Naive thymus-derived CD4-positive, alpha-beta T cell (primary cell): Measurements from ENCODE around the gene CCDC174. TPM values are rescaled to one million over a fixed set of nuclear protein-coding genes. Genes with fewer than 3 reads are reported as not detected.

ENCODE experiments used
- ATAC-seq: fragments of 150-1000 bp; cut with Tn5 transposase; 2 replicates; pipeline ENCODE4 v1.10.0; 2021; ENCODE audit warnings: mild to moderate bottlenecking, moderate library complexity
- CTCF ChIA-PET: fragments of 350-600 bp; sonication (Branson Sonifier 250); formaldehyde crosslinking; loops from one replicate; lab custom pipeline; 2021; ENCODE audit warnings: antibody characterized with exemption; lab: Charles Lee
- POLR2A ChIA-PET: fragments of 350-600 bp; sonication (Branson Sonifier 250); formaldehyde crosslinking; loops from one replicate; lab custom pipeline; 2021; ENCODE audit warnings: antibody characterized with exemption, inconsistent platforms; lab: Charles Lee
- DNase-seq, 9 donors: peaks; one replicate each; pipeline versions ENCODE4 v3.0.0 to v3.0.0-alpha.2; 2020 to 2022; ENCODE audit warnings: mixed read lengths in 1 of 9
- H3K27ac ChIP-seq: one replicate; pipeline ENCODE4 v1.7.0; 2013; ENCODE audit warnings: mild to moderate bottlenecking, low read depth, low read length, moderate library complexity
- H3K27me3 ChIP-seq, 2 donors: one replicate each; pipeline ENCODE4 v1.7.0; 2013; ENCODE audit warnings: low read length in 2 of 2, mild to moderate bottlenecking in 2 of 2, moderate library complexity in 2 of 2; ENCODE audit not compliant: control insufficient read depth in 2 of 2, insufficient read depth in 2 of 2
- H3K36me3 ChIP-seq, 3 experiments: 1 replicate in 2 of 3; 2 replicates in 1 of 3; pipeline ENCODE4 v1.7.0; 2013; ENCODE audit warnings: low read length in 3 of 3, mild to moderate bottlenecking in 3 of 3, moderate library complexity in 1 of 3; ENCODE audit not compliant: insufficient read depth in 3 of 3, control insufficient read depth in 2 of 3
- H3K4me1 ChIP-seq, 2 donors: one replicate each; pipeline ENCODE4 v1.7.0; 2013; ENCODE audit warnings: low read length in 2 of 2, mild to moderate bottlenecking in 2 of 2, moderate library complexity in 1 of 2; ENCODE audit not compliant: control insufficient read depth in 2 of 2, insufficient read depth in 2 of 2
- H3K4me3 ChIP-seq: 2 replicates; pipeline ENCODE4 v1.7.0; 2013; ENCODE audit warnings: mild to moderate bottlenecking, low read length
- H3K9me3 ChIP-seq, 3 experiments: 1 replicate in 2 of 3; 2 replicates in 1 of 3; pipeline ENCODE4 v1.7.0; 2013; ENCODE audit warnings: low read length in 3 of 3; ENCODE audit not compliant: control insufficient read depth in 2 of 3
- H3K27ac Mint-ChIP-seq, 9 donors: one replicate each; pipeline ENCODE4 v1.8.0; 2020 to 2022; ENCODE audit warnings: mixed read lengths in 9 of 9, mild to moderate bottlenecking in 8 of 9, moderate library complexity in 5 of 9, inconsistent platforms in 2 of 9
- H3K27me3 Mint-ChIP-seq, 5 donors: one replicate each; pipeline ENCODE4 v1.8.0; 2021 to 2022; ENCODE audit warnings: mixed read lengths in 5 of 5, mild to moderate bottlenecking in 1 of 5
- H3K36me3 Mint-ChIP-seq, 5 donors: one replicate each; pipeline ENCODE4 v1.8.0; 2020 to 2022; ENCODE audit warnings: mixed read lengths in 5 of 5, mild to moderate bottlenecking in 3 of 5, inconsistent platforms in 1 of 5
- H3K4me1 Mint-ChIP-seq, 7 donors: one replicate each; pipeline ENCODE4 v1.8.0; 2020 to 2022; ENCODE audit warnings: mixed read lengths in 7 of 7, mild to moderate bottlenecking in 3 of 7, inconsistent platforms in 1 of 7
- H3K4me3 Mint-ChIP-seq, 10 donors: one replicate each; pipeline ENCODE4 v1.8.0; 2020 to 2022; ENCODE audit warnings: mild to moderate bottlenecking in 10 of 10, mixed read lengths in 10 of 10, moderate library complexity in 6 of 10, inconsistent platforms in 2 of 10
- H3K9me3 Mint-ChIP-seq, 11 donors: one replicate each; pipeline ENCODE4 v1.8.0; 2020 to 2022; ENCODE audit warnings: mixed read lengths in 11 of 11, mild to moderate bottlenecking in 4 of 11, inconsistent platforms in 1 of 11, moderate library complexity in 1 of 11
- intact Hi-C, 2 donors: fragments of 100-400 bp; cut with micrococcal nuclease; formaldehyde crosslinking; loops; one replicate each; pipeline ENCODE4 v1.15.1; 2023
- polyA plus RNA-seq, 2 donors: library from polyadenylated mRNA; unstranded; fragments of 300-500 nt; fragmentation: Illumina TruSeq; gene quantifications; one replicate each; pipeline ENCODE4 v1.2.3, GENCODE V29; 2021
- total RNA-seq, 6 experiments: library from RNA in 5 of 6; stranded (reverse) in 5 of 6; gene quantifications; 1 replicate in 5 of 6; 2 replicates in 1 of 6; pipeline ENCODE4 v1.2.3 and lab custom pipeline; 2021 to 2026

CCDC174 gene
- total and polyA plus RNA-seq, 7 experiments from 2014 or later, result 18.3 to 59.2 (median 25.1) TPM

DNA sequence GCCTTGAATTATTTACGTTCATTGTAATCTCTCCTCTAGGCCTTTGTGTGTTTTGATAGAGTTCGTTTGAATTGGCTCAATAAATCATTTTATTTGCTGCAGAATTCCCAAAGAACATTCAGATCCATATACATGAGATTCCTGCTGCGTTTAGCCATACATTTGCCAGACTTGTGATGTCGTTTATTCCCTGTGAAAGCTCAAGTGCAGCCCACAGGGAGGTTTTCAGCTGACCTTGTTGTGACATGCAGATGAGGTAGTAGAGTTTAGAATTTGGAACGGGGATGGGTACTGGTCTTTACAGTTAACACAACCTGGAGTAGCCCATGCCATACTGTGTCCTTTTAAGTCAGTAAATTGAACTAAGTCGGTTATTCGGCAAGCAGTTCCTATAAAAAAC, 23.3 kb downstream of the CCDC174 start, which contains the start of gene C3orf20:
Gene C3orf20 (plus strand): TSS at position 301 of the 400 bp plus-strand sequence. CDS start 7,573 bp downstream, outside the sequence.
- Histone ChIP-seq H3K4me1 (no peaks in the 10 kb centered on the region), H3K9me3 (no peaks in the 10 kb centered on the region), H3K4me3 (no peak within 1 kb of the TSS), H3K27me3 (no peaks in the 10 kb centered on the region), H3K36me3 (peaks cover 11 to 37% (median 17%) of the 10 kb centered on the region in 3 experiments), H3K27ac (no peak within 1 kb of the TSS)
- Mint-ChIP-seq H3K9me3 (peaks cover 0 to 3% (median 0%) of the 10 kb centered on the region in 11 donors), H3K4me3 (no peak within 1 kb of the TSS), H3K27me3 (no peaks in the 10 kb centered on the region), H3K4me1 (peaks cover 0 to 1% (median 0%) of the 10 kb centered on the region in 7 donors), H3K36me3 (peaks cover 0 to 27% (median 7%) of the 10 kb centered on the region in 5 donors), H3K27ac (peak within 1 kb of the TSS in 2 of 9 donors; percentile 7 to 74)
- CTCF ChIA-PET, result no interaction called here
- intact Hi-C loops, result loop anchor here in 1 of 2 donors (1.0 to 10.0 kb wide), 2 partner anchors 110 to 246 kb away; no protein-coding TSS in a partner anchor
- POLR2A ChIA-PET, result no interaction called here
- DNase-seq, result no peak
- ATAC-seq, result no peak

- Histone ChIP-seq H3K9me3 (peaks cover 0 to 4% (median 0%) of the 10 kb centered on the region in 3 experiments), H3K4me3 (no peak overlapping the region), H3K27me3 (no peaks in the 10 kb centered on the region), H3K36me3 (peaks cover 0 to 17% (median 0%) of the 10 kb centered on the region in 3 experiments), H3K4me1 (no peaks in the 10 kb centered on the region), H3K27ac (no peak overlapping the region)
- Mint-ChIP-seq H3K4me3 (no peak overlapping the region), H3K9me3 (peaks cover 0 to 11% (median 4%) of the 10 kb centered on the region in 11 donors), H3K27ac (peak overlapping the region in 2 of 9 donors; percentile 18 to 38), H3K36me3 (peaks cover 0 to 19% (median 13%) of the 10 kb centered on the region in 5 donors), H3K4me1 (peaks cover 0 to 1% (median 0%) of the 10 kb centered on the region in 7 donors), H3K27me3 (no peaks in the 10 kb centered on the region)
- intact Hi-C loops, result loop anchor here in 1 of 2 donors (10.0 kb wide), 1 partner anchor 108 kb away; no protein-coding TSS in a partner anchor
- ChIA-PET POLR2A (no interaction called here), CTCF (no interaction called here)
- DNase-seq, result no peak
- ATAC-seq, result no peak
These were observed 25.3 kb downstream of the CCDC174 start for GRCh38 chr3:14676881-14677280.

DNA sequence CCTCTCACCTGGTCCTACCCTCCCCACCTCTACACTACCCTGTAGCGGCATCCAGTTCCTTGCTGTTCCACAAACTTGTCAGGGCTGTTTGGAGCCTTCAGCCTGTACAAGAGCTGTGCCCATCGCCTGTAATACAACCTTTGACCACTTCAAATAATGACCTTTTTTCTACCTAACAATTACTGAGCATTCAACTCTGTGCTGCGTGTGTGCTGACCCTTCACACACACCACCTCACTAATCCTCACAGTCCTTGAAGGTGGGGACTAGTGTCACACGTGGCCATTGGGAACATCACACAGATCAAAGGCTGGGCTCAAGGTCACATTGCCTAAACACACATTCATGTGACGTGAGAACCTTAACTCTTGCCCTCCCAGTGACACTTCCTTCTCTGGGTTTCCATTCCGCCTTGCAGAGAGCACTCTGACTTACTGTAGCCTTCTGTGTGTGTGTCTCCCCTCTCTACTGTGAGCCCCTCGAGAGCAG, 26.5 kb downstream of the CCDC174 start:
- Histone ChIP-seq H3K4me1 (no peaks in the 10 kb centered on the region), H3K27ac (no peak overlapping the region), H3K4me3 (no peak overlapping the region), H3K27me3 (no peaks in the 10 kb centered on the region), H3K9me3 (peaks cover 0 to 4% (median 0%) of the 10 kb centered on the region in 3 experiments), H3K36me3 (peaks cover 0 to 6% (median 0%) of the 10 kb centered on the region in 3 experiments)
- ChIA-PET POLR2A (no interaction called here), CTCF (no interaction called here)
- H3K36me3 Mint-ChIP-seq, result peaks cover 0 to 19% (median 16%) of the 10 kb centered on the region in 5 donors
- ATAC-seq (no peak), DNase-seq (no peak)
- H3K9me3 Mint-ChIP-seq, result peaks cover 0 to 11% (median 4%) of the 10 kb centered on the region in 11 donors
- peaks cover 0 to 1% (median 0%) of the 10 kb centered on the region in 7 donors for H3K4me1 Mint-ChIP-seq
- intact Hi-C loops, result loop anchor here in 1 of 2 donors (10.0 kb wide), 1 partner anchor 107 kb away; no protein-coding TSS in a partner anchor
- H3K27ac Mint-ChIP-seq, result peak overlapping the region in 4 of 9 donors; percentile 22 to 74 (median 56)
- no peak overlapping the region for H3K4me3 Mint-ChIP-seq
- peaks cover 0 to 3% (median 0%) of the 10 kb centered on the region in 5 donors for H3K27me3 Mint-ChIP-seq

DNA sequence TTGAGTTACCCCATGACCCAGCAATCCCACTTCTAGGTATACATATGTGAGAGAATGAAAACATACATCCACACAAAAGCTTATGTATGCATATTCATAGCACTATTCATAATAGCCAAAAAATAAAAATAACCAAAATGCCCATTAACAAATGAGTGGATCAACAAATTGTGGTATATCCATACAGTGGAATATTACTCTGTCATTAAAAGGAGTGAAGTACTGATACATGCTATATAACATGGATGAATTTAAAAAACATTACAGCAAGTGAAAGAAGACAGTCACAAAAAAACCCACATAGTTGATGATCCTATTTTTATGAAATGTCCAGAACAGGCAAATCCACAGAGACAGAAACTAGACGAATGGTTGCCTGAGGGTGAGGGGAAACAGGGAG, 28.6 kb downstream of the CCDC174 start:
- ChIA-PET POLR2A (no interaction called here), CTCF (no interaction called here)
- ATAC-seq, result no peak
- peaks cover 0 to 19% (median 16%) of the 10 kb centered on the region in 5 donors for H3K36me3 Mint-ChIP-seq
- H3K27me3 Mint-ChIP-seq, result peaks cover 0 to 3% (median 0%) of the 10 kb centered on the region in 5 donors
- H3K4me3 Mint-ChIP-seq, result no peak overlapping the region
- Histone ChIP-seq H3K4me1 (no peaks in the 10 kb centered on the region), H3K9me3 (peaks cover 0 to 4% (median 0%) of the 10 kb centered on the region in 3 experiments), H3K27ac (no peak overlapping the region), H3K27me3 (no peaks in the 10 kb centered on the region), H3K36me3 (no peaks in the 10 kb centered on the region), H3K4me3 (no peak overlapping the region)
- H3K9me3 Mint-ChIP-seq, result peaks cover 0 to 11% (median 4%) of the 10 kb centered on the region in 11 donors
- DNase-seq, result no peak
- intact Hi-C loops, result no loop called here
- peaks cover 0 to 1% (median 0%) of the 10 kb centered on the region in 7 donors for H3K4me1 Mint-ChIP-seq
- H3K27ac Mint-ChIP-seq, result no peak overlapping the region

DNA sequence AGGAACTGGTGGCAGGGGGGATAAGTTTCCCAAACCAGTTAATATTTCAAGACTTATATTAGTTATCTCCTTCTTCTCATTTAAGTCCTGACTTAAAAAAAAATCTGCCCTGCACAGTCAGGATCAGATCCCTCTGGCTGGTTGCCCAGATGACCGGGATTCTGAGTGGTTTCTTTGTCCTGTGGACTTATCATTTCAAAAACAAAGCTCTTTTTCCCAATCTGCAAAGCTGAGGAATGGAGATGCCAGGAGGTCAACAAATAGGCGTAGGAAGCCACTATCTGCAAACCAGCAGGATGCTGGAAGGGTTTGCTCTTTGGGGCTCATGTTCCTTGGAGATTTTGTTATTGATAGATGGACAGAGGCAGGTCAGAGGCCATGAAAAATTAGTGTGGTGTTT, 29.2 kb downstream of the CCDC174 start:
- DNase-seq, result no peak
- H3K9me3 ChIP-seq, result peaks cover 0 to 4% (median 0%) of the 10 kb centered on the region in 3 experiments
- ChIA-PET CTCF (no interaction called here), POLR2A (interaction anchor here (0.7 kb wide), 1 partner anchor 180 kb away, joined by 3 read pairs; no protein-coding TSS in a partner anchor)
- Mint-ChIP-seq H3K27me3 (peaks cover 0 to 3% (median 0%) of the 10 kb centered on the region in 5 donors), H3K4me3 (no peak overlapping the region), H3K36me3 (peaks cover 0 to 23% (median 16%) of the 10 kb centered on the region in 5 donors), H3K4me1 (peaks cover 0 to 1% (median 0%) of the 10 kb centered on the region in 7 donors), H3K27ac (no peak overlapping the region), H3K9me3 (peaks cover 0 to 11% (median 4%) of the 10 kb centered on the region in 11 donors)
- no peaks in the 10 kb centered on the region for H3K4me1 ChIP-seq
- no peak overlapping the region for H3K4me3 ChIP-seq
- H3K27me3 ChIP-seq, result no peaks in the 10 kb centered on the region
- intact Hi-C loops, result no loop called here
- no peak for ATAC-seq
- H3K27ac ChIP-seq, result no peak overlapping the region
- no peaks in the 10 kb centered on the region for H3K36me3 ChIP-seq

DNA sequence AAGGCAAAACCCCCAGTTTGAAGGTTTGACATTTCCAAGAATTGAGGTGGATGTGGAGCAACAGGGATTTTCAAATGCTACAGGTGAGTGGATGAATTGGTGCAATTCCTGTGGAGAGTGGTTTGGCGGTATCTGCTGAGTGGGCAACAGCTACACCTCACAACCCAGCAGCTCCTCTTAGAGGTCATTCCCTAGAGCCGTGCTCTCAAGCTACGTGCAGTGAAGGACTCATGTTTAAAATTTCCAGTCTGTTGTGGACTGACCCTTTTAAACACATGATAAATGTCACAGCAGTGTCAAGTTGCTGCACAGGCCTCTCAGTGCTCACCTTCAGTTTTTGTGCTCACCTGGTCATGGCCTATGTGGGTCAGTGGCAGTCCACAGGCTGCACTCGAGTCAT, 32.9 kb downstream of the CCDC174 start:
- peaks cover 0 to 11% (median 4%) of the 10 kb centered on the region in 11 donors for H3K9me3 Mint-ChIP-seq
- ChIA-PET CTCF (no interaction called here), POLR2A (no interaction called here)
- H3K36me3 Mint-ChIP-seq, result peaks cover 0 to 18% (median 12%) of the 10 kb centered on the region in 5 donors
- no peak overlapping the region for H3K27ac ChIP-seq
- H3K4me3 Mint-ChIP-seq, result no peak overlapping the region
- DNase-seq (no peak), ATAC-seq (no peak)
- H3K9me3 ChIP-seq, result peaks cover 0 to 4% (median 0%) of the 10 kb centered on the region in 3 experiments
- intact Hi-C loops, result no loop called here
- peaks cover 0 to 12% (median 0%) of the 10 kb centered on the region in 5 donors for H3K27me3 Mint-ChIP-seq
- no peaks in the 10 kb centered on the region for H3K4me1 ChIP-seq
- H3K4me1 Mint-ChIP-seq, result peaks cover 0 to 2% (median 0%) of the 10 kb centered on the region in 7 donors
- no peaks in the 10 kb centered on the region for H3K36me3 ChIP-seq
- H3K27ac Mint-ChIP-seq, result no peak overlapping the region
- no peaks in the 10 kb centered on the region for H3K27me3 ChIP-seq
- no peak overlapping the region for H3K4me3 ChIP-seq
